ENCODE data around the gene KIF12. TPM values are rescaled to one million over a fixed set of nuclear protein-coding genes. Genes with fewer than 3 reads are reported as not detected.

The KIF12 gene
- total and polyA plus RNA-seq, 2 of the 13 experiments (the other 11 are each of a cell fraction or from before 2014, with no cell fraction given): 1.8 to 12.5 TPM

DNA sequence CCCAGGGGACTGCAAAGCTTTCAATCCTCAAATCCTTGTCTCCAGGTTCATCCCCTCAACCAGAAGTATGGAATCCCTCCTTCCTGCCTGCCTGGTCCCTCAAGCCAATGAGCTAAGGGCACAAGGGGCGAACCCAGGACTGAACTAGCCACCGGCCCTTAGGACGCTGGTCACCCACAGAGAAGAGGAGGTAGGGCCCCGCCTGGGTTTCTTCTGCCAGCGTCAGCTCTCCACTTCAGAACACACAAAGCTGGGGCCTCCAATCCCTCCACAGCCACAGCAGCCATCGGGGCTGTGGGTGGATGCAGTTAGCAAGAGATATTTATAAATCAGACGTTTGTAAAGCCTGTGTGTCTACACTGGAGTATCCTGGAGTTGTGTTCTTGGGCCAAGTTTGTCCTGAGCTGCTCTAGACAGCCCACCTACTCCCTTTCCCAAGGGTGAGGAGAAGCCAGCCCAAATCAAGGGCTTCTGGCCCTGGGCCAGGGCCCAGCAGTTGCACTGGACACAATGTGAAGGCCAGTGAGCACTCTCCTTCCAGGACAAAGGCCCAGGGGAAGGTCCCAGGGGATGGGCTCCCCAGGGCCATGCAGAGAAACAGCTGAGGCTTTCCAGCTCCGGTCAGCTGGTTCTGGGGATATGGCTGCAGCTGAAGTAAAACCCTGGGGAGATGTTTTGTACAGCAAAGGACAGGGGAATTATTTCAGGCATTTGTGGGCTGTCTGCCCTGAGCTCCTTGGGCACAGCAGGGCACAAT is 39.9 kb downstream of the KIF12 start (continued):
- TF ChIP-seq, protein P1, sequence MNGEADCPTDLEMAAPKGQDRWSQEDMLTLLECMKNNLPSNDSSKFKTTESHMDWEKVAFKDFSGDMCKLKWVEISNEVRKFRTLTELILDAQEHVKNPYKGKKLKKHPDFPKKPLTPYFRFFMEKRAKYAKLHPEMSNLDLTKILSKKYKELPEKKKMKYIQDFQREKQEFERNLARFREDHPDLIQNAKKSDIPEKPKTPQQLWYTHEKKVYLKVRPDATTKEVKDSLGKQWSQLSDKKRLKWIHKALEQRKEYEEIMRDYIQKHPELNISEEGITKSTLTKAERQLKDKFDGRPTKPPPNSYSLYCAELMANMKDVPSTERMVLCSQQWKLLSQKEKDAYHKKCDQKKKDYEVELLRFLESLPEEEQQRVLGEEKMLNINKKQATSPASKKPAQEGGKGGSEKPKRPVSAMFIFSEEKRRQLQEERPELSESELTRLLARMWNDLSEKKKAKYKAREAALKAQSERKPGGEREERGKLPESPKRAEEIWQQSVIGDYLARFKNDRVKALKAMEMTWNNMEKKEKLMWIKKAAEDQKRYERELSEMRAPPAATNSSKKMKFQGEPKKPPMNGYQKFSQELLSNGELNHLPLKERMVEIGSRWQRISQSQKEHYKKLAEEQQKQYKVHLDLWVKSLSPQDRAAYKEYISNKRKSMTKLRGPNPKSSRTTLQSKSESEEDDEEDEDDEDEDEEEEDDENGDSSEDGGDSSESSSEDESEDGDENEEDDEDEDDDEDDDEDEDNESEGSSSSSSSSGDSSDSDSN (CRISPR knock-in tag; IDR thresholded peaks at IDR 0.05): no peak; the same call in 1 of the 2 replicates
- no peak for TF ChIP-seq MAF1 (CRISPR knock-in tag; IDR thresholded peaks at IDR 0.05; ENCODE audit: borderline replicate concordance)
- no peak for TF ChIP-seq RXRA (CRISPR knock-in tag; IDR thresholded peaks at IDR 0.05)
- 0 out of 2 replicates have a peak, but pooled peaks have one; percentile 30 for TF ChIP-seq KAT8 (CRISPR knock-in tag; IDR thresholded peaks at IDR 0.05)
- no peak for TF ChIP-seq ARID3A (IDR thresholded peaks at IDR 0.05; ENCODE audit: low read depth, low read length)
- no peak for TF ChIP-seq SMAD9 (CRISPR knock-in tag; IDR thresholded peaks at IDR 0.05)
- no peak for TF ChIP-seq ZKSCAN5 (CRISPR knock-in tag; IDR thresholded peaks at IDR 0.05)
- TF ChIP-seq CAMTA2 (CRISPR knock-in tag; IDR thresholded peaks at IDR 0.05; ENCODE audit: borderline replicate concordance): no peak
- TF ChIP-seq ZNF598 (CRISPR knock-in tag; IDR thresholded peaks at IDR 0.05; ENCODE audit: borderline replicate concordance): no peak
- TF ChIP-seq ZNF562 (CRISPR knock-in tag; IDR thresholded peaks at IDR 0.05; ENCODE audit: borderline replicate concordance): no peak
- no peak for TF ChIP-seq MTF2 (CRISPR knock-in tag; IDR thresholded peaks at IDR 0.05; ENCODE audit: borderline replicate concordance)
- no peak for TF ChIP-seq NFE2L2 (IDR thresholded peaks at IDR 0.05; ENCODE audit: low read length)
- no peak for TF ChIP-seq E2F2 (CRISPR knock-in tag; IDR thresholded peaks at IDR 0.05; ENCODE audit: borderline replicate concordance)
- no peak for TF ChIP-seq GTF3A (CRISPR knock-in tag; conservative IDR thresholded peaks at IDR 0.05)
- no peak for TF ChIP-seq ZNF383 (CRISPR knock-in tag; IDR thresholded peaks at IDR 0.05; ENCODE audit: borderline replicate concordance)
- no peak for TF ChIP-seq IRF1 (CRISPR knock-in tag; IDR thresholded peaks at IDR 0.05; ENCODE audit: low read depth)
- TF ChIP-seq IRF2 (CRISPR knock-in tag; IDR thresholded peaks at IDR 0.05): no peak
- TF ChIP-seq ZNF362 (CRISPR knock-in tag; IDR thresholded peaks at IDR 0.05; ENCODE audit: borderline replicate concordance): no peak
- TF ChIP-seq GMEB1 (CRISPR knock-in tag; IDR thresholded peaks at IDR 0.05; ENCODE audit: borderline replicate concordance): no peak
- TF ChIP-seq ZNF543 (CRISPR knock-in tag; IDR thresholded peaks at IDR 0.05): 0 out of 2 replicates have a peak, but pooled peaks have one; percentile 38
- TF ChIP-seq HOXD1 (CRISPR knock-in tag; IDR thresholded peaks at IDR 0.05): no peak
